Endothelial cell of hepatic sinusoid (primary cell): ENCODE data around the gene ADGRB3.

Source experiments
- in situ Hi-C: cut with HindIII; loops from 2 replicates; pipeline ENCODE4 v1.10.0; 2017; ENCODE audit warnings: low sequenced_read_pairs

The ADGRB3 gene

GRCh38 chr6:68634726-68635411, at the start of gene ADGRB3:
TSS of gene ADGRB3 (plus strand) at chr6:68635282. CDS start at chr6:68638676, 3,394 bp downstream.
- in situ Hi-C loops = no loop called here

- in situ Hi-C loops = no loop called here
These were observed 41.5 kb upstream of the ADGRB3 start for GRCh38 chr6:68593558-68593957.

GRCh38 chr6:68597642-68598041, 37.4 kb upstream of the ADGRB3 start:
- in situ Hi-C loops = no loop called here

- in situ Hi-C loops = no loop called here
These were observed 19.1 kb upstream of the ADGRB3 start for GRCh38 chr6:68615938-68616337.

- in situ Hi-C loops = no loop called here
These were observed 9.1 kb upstream of the ADGRB3 start for GRCh38 chr6:68625998-68626397.

GRCh38 chr6:68628161-68628560, 6.9 kb upstream of the ADGRB3 start:
- in situ Hi-C loops = no loop called here

- in situ Hi-C loops = no loop called here
These were observed 2.3 kb upstream of the ADGRB3 start for GRCh38 chr6:68632734-68633133.

- in situ Hi-C loops = no loop called here
These were observed 1.7 kb upstream of the ADGRB3 start for GRCh38 chr6:68633281-68633971.

- in situ Hi-C loops = no loop called here
These were observed 933 bp upstream of the ADGRB3 start for GRCh38 chr6:68633972-68634725.

- in situ Hi-C loops = no loop called here
These were observed 277 bp downstream of the ADGRB3 start for GRCh38 chr6:68635412-68635705.

GRCh38 chr6:68635706-68636513, 828 bp downstream of the ADGRB3 start:
- in situ Hi-C loops = no loop called here

- in situ Hi-C loops = no loop called here
These were observed 1.6 kb downstream of the ADGRB3 start for GRCh38 chr6:68636666-68637065.

- in situ Hi-C loops = no loop called here
These were observed 2.0 kb downstream of the ADGRB3 start for GRCh38 chr6:68637071-68637470.

GRCh38 chr6:68637782-68638181, 2.7 kb downstream of the ADGRB3 start:
- in situ Hi-C loops = no loop called here

- in situ Hi-C loops = no loop called here
These were observed 3.3 kb downstream of the ADGRB3 start for GRCh38 chr6:68638230-68638900.

GRCh38 chr6:68639211-68639610, 4.1 kb downstream of the ADGRB3 start:
- in situ Hi-C loops = no loop called here

GRCh38 chr6:68639826-68640490, 4.9 kb downstream of the ADGRB3 start:
- in situ Hi-C loops = no loop called here

GRCh38 chr6:68640491-68640835, 5.4 kb downstream of the ADGRB3 start:
- in situ Hi-C loops = no loop called here

GRCh38 chr6:68641172-68641571, 6.1 kb downstream of the ADGRB3 start:
- in situ Hi-C loops = no loop called here

- in situ Hi-C loops = no loop called here
These were observed 7.0 kb downstream of the ADGRB3 start for GRCh38 chr6:68642081-68642480.
